ENCODE data around the gene TRAPPC2L.

TRAPPC2L gene

DNA sequence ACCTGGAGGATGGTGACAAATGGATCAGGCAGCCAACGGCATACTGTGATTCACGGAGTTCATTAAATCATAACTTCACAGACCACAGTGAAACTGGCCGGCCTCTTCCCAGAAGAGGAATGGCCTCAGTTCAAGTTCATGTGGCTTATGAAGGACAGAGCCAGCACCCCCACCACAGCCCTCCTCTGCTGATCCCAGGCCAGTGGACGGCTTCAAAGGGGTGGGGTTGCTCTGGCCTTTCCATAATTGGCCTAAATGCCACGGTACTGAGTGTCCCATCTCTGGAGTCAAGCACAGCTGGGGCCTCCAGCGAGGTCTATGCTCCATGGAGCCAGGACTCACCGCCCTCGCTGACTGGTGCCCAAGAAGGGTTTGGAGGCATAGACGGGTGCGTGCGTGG, 21.5 kb upstream of the TRAPPC2L start:
- no peak for DNase-seq
- Mint-ChIP-seq H3K4me1 (peaks cover 8% of the 10 kb centered on the region), H3K27me3 (ENCODE audit: low read depth, poor library complexity) (peaks cover 9% of the 10 kb centered on the region), H3K27ac (peak overlapping the region; percentile 59), H3K4me3 (no peak overlapping the region), H3K36me3 (ENCODE audit: low read depth) (no peaks in the 10 kb centered on the region), H3K9me3 (no peaks in the 10 kb centered on the region)
- TF ChIP-seq, protein P1, sequence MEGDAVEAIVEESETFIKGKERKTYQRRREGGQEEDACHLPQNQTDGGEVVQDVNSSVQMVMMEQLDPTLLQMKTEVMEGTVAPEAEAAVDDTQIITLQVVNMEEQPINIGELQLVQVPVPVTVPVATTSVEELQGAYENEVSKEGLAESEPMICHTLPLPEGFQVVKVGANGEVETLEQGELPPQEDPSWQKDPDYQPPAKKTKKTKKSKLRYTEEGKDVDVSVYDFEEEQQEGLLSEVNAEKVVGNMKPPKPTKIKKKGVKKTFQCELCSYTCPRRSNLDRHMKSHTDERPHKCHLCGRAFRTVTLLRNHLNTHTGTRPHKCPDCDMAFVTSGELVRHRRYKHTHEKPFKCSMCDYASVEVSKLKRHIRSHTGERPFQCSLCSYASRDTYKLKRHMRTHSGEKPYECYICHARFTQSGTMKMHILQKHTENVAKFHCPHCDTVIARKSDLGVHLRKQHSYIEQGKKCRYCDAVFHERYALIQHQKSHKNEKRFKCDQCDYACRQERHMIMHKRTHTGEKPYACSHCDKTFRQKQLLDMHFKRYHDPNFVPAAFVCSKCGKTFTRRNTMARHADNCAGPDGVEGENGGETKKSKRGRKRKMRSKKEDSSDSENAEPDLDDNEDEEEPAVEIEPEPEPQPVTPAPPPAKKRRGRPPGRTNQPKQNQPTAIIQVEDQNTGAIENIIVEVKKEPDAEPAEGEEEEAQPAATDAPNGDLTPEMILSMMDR (IDR thresholded peaks at IDR 0.05), result no peak

DNA sequence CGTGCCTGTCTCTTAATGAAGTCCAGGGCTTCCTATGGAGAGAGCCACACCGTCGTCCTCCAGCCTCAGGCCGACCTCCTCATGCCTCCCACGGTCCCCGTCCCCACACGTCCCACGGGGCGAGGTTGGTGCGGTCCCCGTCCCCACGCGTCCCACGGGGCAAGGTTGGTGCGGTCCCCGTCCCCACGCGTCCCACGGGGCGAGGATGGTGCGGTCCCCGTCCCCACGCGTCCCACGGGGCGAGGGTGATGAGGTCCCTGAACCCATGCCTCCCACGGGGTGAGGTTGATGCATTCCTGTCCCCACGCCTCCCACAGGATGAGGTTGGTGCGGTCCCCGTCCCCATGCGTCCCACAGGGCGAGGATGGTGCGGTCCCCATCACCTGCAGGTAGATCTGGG, 21.1 kb upstream of the TRAPPC2L start:
- TF ChIP-seq, protein P1 (IDR thresholded peaks at IDR 0.05), result no peak
- Mint-ChIP-seq H3K9me3 (no peaks in the 10 kb centered on the region), H3K36me3 (ENCODE audit: low read depth) (no peaks in the 10 kb centered on the region)

DNA sequence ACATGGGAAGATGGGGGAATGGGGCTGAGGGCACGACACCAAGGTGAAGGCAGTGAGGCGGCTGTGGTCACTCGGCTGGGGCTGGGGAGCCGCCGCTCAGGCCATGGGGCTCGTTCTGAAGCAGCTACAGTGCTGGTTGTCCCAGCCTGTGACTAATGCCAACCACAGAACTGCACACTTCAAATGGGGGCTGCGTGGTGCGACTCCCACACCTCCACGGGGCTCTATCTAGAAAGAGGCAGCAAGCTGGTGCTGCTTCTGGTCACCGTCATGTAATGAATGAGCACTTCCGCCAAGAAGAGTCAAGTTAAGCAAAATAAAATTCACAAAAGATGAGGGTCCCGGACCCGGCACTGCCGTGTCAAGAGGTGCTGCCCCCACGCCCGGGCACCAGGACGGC, 20.1 kb upstream of the TRAPPC2L start:
- Mint-ChIP-seq H3K4me1 (peaks cover 6% of the 10 kb centered on the region), H3K27me3 (ENCODE audit: low read depth, poor library complexity) (peaks cover 9% of the 10 kb centered on the region), H3K27ac (no peak overlapping the region), H3K9me3 (no peaks in the 10 kb centered on the region), H3K36me3 (ENCODE audit: low read depth) (no peaks in the 10 kb centered on the region), H3K4me3 (no peak overlapping the region)
- no peak for DNase-seq
- TF ChIP-seq, protein P1 (IDR thresholded peaks at IDR 0.05), result no peak

More for the DNA sequence above, 21.1 kb upstream of the TRAPPC2L start:
- no peak overlapping the region for H3K27ac Mint-ChIP-seq
- peaks cover 9% of the 10 kb centered on the region for H3K27me3 Mint-ChIP-seq (ENCODE audit: low read depth, poor library complexity)
- peaks cover 6% of the 10 kb centered on the region for H3K4me1 Mint-ChIP-seq
- H3K4me3 Mint-ChIP-seq, result no peak overlapping the region
- no peak for DNase-seq

DNA sequence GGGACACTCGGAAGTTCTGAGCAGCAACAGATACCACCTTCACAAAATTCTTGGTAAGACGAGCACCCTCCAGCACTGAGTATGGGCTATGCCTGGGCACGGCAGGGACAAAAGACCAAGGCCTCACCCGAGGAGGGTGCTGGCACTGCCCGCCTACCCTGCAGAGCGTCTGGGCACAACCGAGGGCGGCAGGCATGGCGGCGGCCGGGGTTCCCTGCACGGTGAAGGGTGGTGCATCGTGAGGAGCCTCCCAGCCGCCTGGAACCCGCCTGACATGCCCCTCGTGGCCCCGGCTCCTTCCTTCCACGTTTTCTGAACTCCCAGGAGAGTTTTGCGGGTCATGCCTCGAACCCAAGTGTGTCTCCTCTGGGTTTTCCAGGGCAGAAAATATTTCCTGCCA, 19.1 kb upstream of the TRAPPC2L start:
- no peak for DNase-seq
- Mint-ChIP-seq H3K36me3 (ENCODE audit: low read depth) (no peaks in the 10 kb centered on the region), H3K4me3 (no peak overlapping the region), H3K27ac (no peak overlapping the region), H3K9me3 (no peaks in the 10 kb centered on the region), H3K27me3 (ENCODE audit: low read depth, poor library complexity) (peaks cover 9% of the 10 kb centered on the region), H3K4me1 (peaks cover 6% of the 10 kb centered on the region)
- TF ChIP-seq, protein P1 (IDR thresholded peaks at IDR 0.05), result no peak

DNA sequence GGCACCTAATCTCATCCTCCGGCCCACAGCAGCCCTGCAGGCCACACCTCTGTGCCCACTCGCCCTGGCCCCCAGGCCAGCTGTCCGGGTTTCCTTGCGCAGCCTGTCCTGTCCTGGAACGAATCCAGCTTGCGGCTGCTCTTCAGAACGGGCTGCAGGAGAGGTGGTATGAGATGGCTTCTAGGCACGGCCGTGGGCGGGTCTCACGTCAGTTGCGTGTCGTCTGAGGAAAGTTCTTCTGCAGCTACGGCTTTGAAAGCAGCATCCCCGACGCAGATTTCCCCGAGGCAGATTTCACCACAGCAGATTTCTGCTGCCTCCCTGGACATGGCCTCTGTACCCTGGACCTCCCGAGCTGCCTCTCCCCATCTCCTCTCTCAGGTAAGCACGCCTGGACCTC, 18.4 kb upstream of the TRAPPC2L start:
- no peak overlapping the region for H3K27ac Mint-ChIP-seq
- peaks cover 7% of the 10 kb centered on the region for H3K27me3 Mint-ChIP-seq (ENCODE audit: low read depth, poor library complexity)
- H3K4me3 Mint-ChIP-seq, result no peak overlapping the region
- no peak for DNase-seq
- no peaks in the 10 kb centered on the region for H3K36me3 Mint-ChIP-seq (ENCODE audit: low read depth)
- TF ChIP-seq, protein P1 (IDR thresholded peaks at IDR 0.05), result no peak
- peaks cover 3% of the 10 kb centered on the region for H3K4me1 Mint-ChIP-seq
- no peaks in the 10 kb centered on the region for H3K9me3 Mint-ChIP-seq

DNA sequence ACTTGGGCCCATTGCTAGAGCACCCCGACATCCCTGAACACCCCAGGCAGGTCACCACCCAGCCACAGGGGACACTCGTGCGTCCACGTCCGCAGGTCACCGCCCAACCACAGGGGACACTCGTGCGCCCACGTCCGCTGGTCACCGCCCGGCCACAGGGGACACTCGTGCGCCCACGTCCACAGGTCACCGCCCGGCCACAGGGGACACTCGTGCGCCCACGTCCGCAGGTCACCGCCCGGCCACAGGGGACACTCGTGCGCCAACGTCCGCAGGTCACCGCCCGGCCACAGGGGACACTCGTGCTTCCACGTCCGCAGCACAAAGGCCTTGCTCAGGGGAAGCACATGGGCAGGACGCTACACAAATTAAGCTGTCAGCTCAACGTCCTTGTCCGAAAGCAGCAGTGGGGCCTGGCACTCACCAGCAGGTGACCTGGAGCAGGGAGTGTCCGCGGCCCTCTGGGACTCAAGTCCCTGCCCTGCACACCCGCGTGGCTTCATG, 17.8 kb upstream of the TRAPPC2L start:
- H3K27ac Mint-ChIP-seq, result no peak overlapping the region
- TF ChIP-seq, protein P1 (IDR thresholded peaks at IDR 0.05), result no peak
- H3K36me3 Mint-ChIP-seq (ENCODE audit: low read depth), result no peaks in the 10 kb centered on the region
- DNase-seq, result no peak
- no peaks in the 10 kb centered on the region for H3K9me3 Mint-ChIP-seq
- no peak overlapping the region for H3K4me3 Mint-ChIP-seq
- H3K27me3 Mint-ChIP-seq (ENCODE audit: low read depth, poor library complexity), result peaks cover 5% of the 10 kb centered on the region
- peaks cover 4% of the 10 kb centered on the region for H3K4me1 Mint-ChIP-seq
